ENCODE results near the gene TOMM20. TPM values are rescaled to one million over a fixed set of nuclear protein-coding genes. Genes with fewer than 3 reads are reported as not detected.

TOMM20 gene
- total and polyA plus RNA-seq, 4 experiments from 2014 or later, result 64.4 to 108 (median 86.4) TPM

GRCh38 chr1:235113183-235113917 lies 15.3 kb downstream of the TOMM20 start:
- CTCF ChIA-PET (ENCODE audit: partially characterized antibody), result interaction anchor here (2.2 to 2.4 kb wide), 2 partner anchors 11 to 303 kb away, joined by 6 to 8 read pairs; no protein-coding TSS in a partner anchor
- intact Hi-C loops (cut with micrococcal nuclease), result no loop called here
- H3K4me1 Mint-ChIP-seq, result peaks cover 4 to 8% (median 6%) of the 10 kb centered on the region in 4 donors
- no peaks in the 10 kb centered on the region for H3K9me3 Mint-ChIP-seq
- H3K4me3 Mint-ChIP-seq, result no peak overlapping the region
- no peak for DNase-seq
- POLR2A ChIA-PET (ENCODE audit: partially characterized antibody), result no interaction called here
- H3K27ac Mint-ChIP-seq, result peak overlapping the region in 1 of 7 donors; percentile 3
- Histone ChIP-seq H3K27ac (ENCODE audit: low read depth, low read length) (no peak overlapping the region), H3K27me3 (ENCODE audit: insufficient read depth, low read length) (no peaks in the 10 kb centered on the region), H3K9me3 (ENCODE audit: control insufficient read depth in 1 of 2, low read length in 2 of 2) (no peaks in the 10 kb centered on the region), H3K4me3 (ENCODE audit: low read length in 2 of 2) (no peak overlapping the region), H3K36me3 (ENCODE audit: insufficient read depth, low read length) (peaks cover 72% of the 10 kb centered on the region), H3K4me1 (ENCODE audit: insufficient read depth, low read length) (no peaks in the 10 kb centered on the region)
- peaks cover 52 to 74% of the 10 kb centered on the region in 2 donors for H3K36me3 Mint-ChIP-seq
- H3K27me3 Mint-ChIP-seq, result no peaks in the 10 kb centered on the region

GRCh38 chr1:235112297-235113182 lies 16.1 kb downstream of the TOMM20 start:
- intact Hi-C loops (cut with micrococcal nuclease), result no loop called here
- CTCF ChIA-PET (ENCODE audit: partially characterized antibody), result interaction anchor here (2.2 to 2.4 kb wide), 2 partner anchors 10 to 304 kb away, joined by 6 to 8 read pairs; no protein-coding TSS in a partner anchor
- no peak overlapping the region for H3K27ac Mint-ChIP-seq

GRCh38 chr1:235111107-235111506 lies 17.5 kb downstream of the TOMM20 start:
- ChIA-PET POLR2A (ENCODE audit: partially characterized antibody) (no interaction called here), CTCF (ENCODE audit: partially characterized antibody) (interaction anchor here (2.2 kb wide), 1 partner anchor 8 kb away, joined by 6 read pairs; no protein-coding TSS in a partner anchor)
- Histone ChIP-seq H3K9me3 (ENCODE audit: control insufficient read depth in 1 of 2, low read length in 2 of 2) (no peaks in the 10 kb centered on the region), H3K4me3 (ENCODE audit: low read length in 2 of 2) (no peak overlapping the region), H3K27me3 (ENCODE audit: insufficient read depth, low read length) (no peaks in the 10 kb centered on the region), H3K27ac (ENCODE audit: low read depth, low read length) (no peak overlapping the region), H3K36me3 (ENCODE audit: insufficient read depth, low read length) (peaks cover 64% of the 10 kb centered on the region), H3K4me1 (ENCODE audit: insufficient read depth, low read length) (no peaks in the 10 kb centered on the region)
- no peak overlapping the region for H3K4me3 Mint-ChIP-seq
- H3K27ac Mint-ChIP-seq, result peak overlapping the region in 1 of 7 donors; percentile 29
- H3K4me1 Mint-ChIP-seq, result peaks cover 9 to 19% (median 10%) of the 10 kb centered on the region in 4 donors
- H3K36me3 Mint-ChIP-seq, result peaks cover 59 to 73% of the 10 kb centered on the region in 2 donors
- no peaks in the 10 kb centered on the region for H3K9me3 Mint-ChIP-seq
- H3K27me3 Mint-ChIP-seq, result no peaks in the 10 kb centered on the region
- DNase-seq, result no peak
- intact Hi-C loops (cut with micrococcal nuclease), result no loop called here

More at GRCh38 chr1:235112297-235113182, 16.1 kb downstream of the TOMM20 start:
- DNase-seq, result no peak
- Histone ChIP-seq H3K36me3 (ENCODE audit: insufficient read depth, low read length) (peaks cover 68% of the 10 kb centered on the region), H3K4me3 (ENCODE audit: low read length in 2 of 2) (no peak overlapping the region), H3K9me3 (ENCODE audit: control insufficient read depth in 1 of 2, low read length in 2 of 2) (no peaks in the 10 kb centered on the region), H3K27me3 (ENCODE audit: insufficient read depth, low read length) (no peaks in the 10 kb centered on the region), H3K27ac (ENCODE audit: low read depth, low read length) (no peak overlapping the region), H3K4me1 (ENCODE audit: insufficient read depth, low read length) (no peaks in the 10 kb centered on the region)
- Mint-ChIP-seq H3K27me3 (no peaks in the 10 kb centered on the region), H3K9me3 (no peaks in the 10 kb centered on the region), H3K4me3 (peak overlapping the region in 1 of 8 donors; percentile 6), H3K36me3 (peaks cover 52 to 70% of the 10 kb centered on the region in 2 donors), H3K4me1 (peaks cover 0 to 8% (median 4%) of the 10 kb centered on the region in 4 donors)
- POLR2A ChIA-PET (ENCODE audit: partially characterized antibody), result interaction anchor here (0.6 kb wide), 1 partner anchor 131 kb away, joined by 3 read pairs; no protein-coding TSS in a partner anchor

- H3K4me3 ChIP-seq (ENCODE audit: low read length in 2 of 2), result no peak overlapping the region
- intact Hi-C loops (cut with micrococcal nuclease), result no loop called here
- Mint-ChIP-seq H3K36me3 (peaks cover 51 to 65% of the 10 kb centered on the region in 2 donors), H3K27me3 (no peaks in the 10 kb centered on the region), H3K4me1 (peaks cover 19 to 38% (median 26%) of the 10 kb centered on the region in 4 donors), H3K4me3 (peak overlapping the region in 1 of 8 donors; percentile 9), H3K9me3 (no peaks in the 10 kb centered on the region), H3K27ac (peak overlapping the region in 1 of 7 donors; percentile 17)
- H3K36me3 ChIP-seq (ENCODE audit: insufficient read depth, low read length), result peaks cover 51% of the 10 kb centered on the region
- H3K27ac ChIP-seq (ENCODE audit: low read depth, low read length), result no peak overlapping the region
- no peaks in the 10 kb centered on the region for H3K9me3 ChIP-seq (ENCODE audit: control insufficient read depth in 1 of 2, low read length in 2 of 2)
- peaks cover 20% of the 10 kb centered on the region for H3K4me1 ChIP-seq (ENCODE audit: insufficient read depth, low read length)
- no peaks in the 10 kb centered on the region for H3K27me3 ChIP-seq (ENCODE audit: insufficient read depth, low read length)
- ChIA-PET CTCF (ENCODE audit: partially characterized antibody) (interaction anchor here (0.7 to 8.0 kb wide), 4 partner anchors 17 to 525 kb away, joined by 3 to 75 read pairs (median 10); partner anchors contain the start of gene RBM34), POLR2A (ENCODE audit: partially characterized antibody) (interaction anchor here (1.0 to 1.5 kb wide), 2 partner anchors 14 to 52 kb away, joined by 3 read pairs; partner anchors contain the start of gene RBM34)
- no peak for DNase-seq
Measured at GRCh38 chr1:235108876-235109275, 19.8 kb downstream of the TOMM20 start.

GRCh38 chr1:235108185-235108593 lies 20.4 kb downstream of the TOMM20 start:
- peak overlapping the region in 1 of 8 donors; percentile 18 for H3K4me3 Mint-ChIP-seq
- ChIA-PET POLR2A (ENCODE audit: partially characterized antibody) (interaction anchor here (0.7 to 1.5 kb wide), 4 partner anchors 12 to 52 kb away, joined by 3 to 5 read pairs (median 3); partner anchors contain the start of gene RBM34), CTCF (ENCODE audit: partially characterized antibody) (interaction anchor here (0.7 to 8.0 kb wide), 4 partner anchors 16 to 525 kb away, joined by 3 to 75 read pairs (median 11); partner anchors contain the start of gene TOMM20)
- no peaks in the 10 kb centered on the region for H3K27me3 ChIP-seq (ENCODE audit: insufficient read depth, low read length)
- peaks cover 0 to 2% (median 0%) of the 10 kb centered on the region in 8 donors for H3K9me3 Mint-ChIP-seq
- H3K4me1 Mint-ChIP-seq, result peaks cover 22 to 36% (median 29%) of the 10 kb centered on the region in 4 donors
- H3K36me3 Mint-ChIP-seq, result peaks cover 44 to 59% of the 10 kb centered on the region in 2 donors
- H3K4me1 ChIP-seq (ENCODE audit: insufficient read depth, low read length), result peaks cover 27% of the 10 kb centered on the region
- H3K27ac Mint-ChIP-seq, result peak overlapping the region in 1 of 7 donors; percentile 24
- H3K4me3 ChIP-seq (ENCODE audit: low read length in 2 of 2), result no peak overlapping the region
- H3K27ac ChIP-seq (ENCODE audit: low read depth, low read length), result no peak overlapping the region
- DNase-seq, result no peak
- intact Hi-C loops (cut with micrococcal nuclease), result no loop called here
- no peaks in the 10 kb centered on the region for H3K27me3 Mint-ChIP-seq
- H3K9me3 ChIP-seq (ENCODE audit: control insufficient read depth in 1 of 2, low read length in 2 of 2), result no peaks in the 10 kb centered on the region
- H3K36me3 ChIP-seq (ENCODE audit: insufficient read depth, low read length), result peaks cover 44% of the 10 kb centered on the region

- Histone ChIP-seq H3K27me3 (ENCODE audit: insufficient read depth, low read length) (no peaks in the 10 kb centered on the region), H3K27ac (ENCODE audit: low read depth, low read length) (no peak overlapping the region), H3K9me3 (ENCODE audit: control insufficient read depth in 1 of 2, low read length in 2 of 2) (no peaks in the 10 kb centered on the region), H3K4me3 (ENCODE audit: low read length in 2 of 2) (no peak overlapping the region), H3K36me3 (ENCODE audit: insufficient read depth, low read length) (peaks cover 38% of the 10 kb centered on the region), H3K4me1 (ENCODE audit: insufficient read depth, low read length) (peaks cover 33% of the 10 kb centered on the region)
- Mint-ChIP-seq H3K9me3 (peaks cover 0 to 2% (median 0%) of the 10 kb centered on the region in 8 donors), H3K27ac (peak overlapping the region in 5 of 7 donors; percentile 12 to 62 (median 27)), H3K4me1 (peaks cover 24 to 41% (median 33%) of the 10 kb centered on the region in 4 donors), H3K36me3 (peaks cover 38 to 54% of the 10 kb centered on the region in 2 donors), H3K27me3 (no peaks in the 10 kb centered on the region), H3K4me3 (peak overlapping the region in 1 of 8 donors; percentile 18)
- intact Hi-C loops (cut with micrococcal nuclease), result no loop called here
- ChIA-PET CTCF (ENCODE audit: partially characterized antibody) (interaction anchor here (1.3 to 8.0 kb wide), 4 partner anchors 15 to 309 kb away, joined by 3 to 75 read pairs (median 11); partner anchors contain the start of gene TOMM20), POLR2A (ENCODE audit: partially characterized antibody) (interaction anchor here (0.7 to 1.5 kb wide), 3 partner anchors 13 to 18 kb away, joined by 3 to 5 read pairs (median 3); no protein-coding TSS in a partner anchor)
- no peak for DNase-seq
Measured at GRCh38 chr1:235107368-235108184, 21.1 kb downstream of the TOMM20 start.

Measured in CD4-positive, alpha-beta memory T cell (primary cell).